Fibroblast of villous mesenchyme (primary cell): ENCODE results near the gene PRR16. TPM values are rescaled to one million over a fixed set of nuclear protein-coding genes. Genes with fewer than 3 reads are reported as not detected.
A peak's percentile ranks its signal among the peaks of the same experiment; 100 is the strongest.
"Not testable (repeated sequence)": the region's sequence is repeated elsewhere in the genome, so short reads cannot be mapped to it uniquely, and the experiment has no call there.

ENCODE experiments used
- DNase-seq: peaks from one replicate; pipeline ENCODE4 v3.0.0-alpha.2; 2010; ENCODE audit warnings: low read depth
- H3K4me3 ChIP-seq: 2 replicates; pipeline ENCODE4 v1.5.1; 2011; ENCODE audit warnings: low read depth, mild to moderate bottlenecking, low read length
- total RNA-seq: library from RNA; depleted of rRNA; stranded (reverse); fragments of >200 nt; gene quantifications from 2 replicates; pipeline ENCODE4 v1.2.3, GENCODE V29; 2012
- TF ChIP-seq, protein P1 (sequence below): IDR thresholded peaks from 2 replicates; pipeline ENCODE4 v1.5.1; 2012; ENCODE audit warnings: low read depth, mild to moderate bottlenecking, low read length; ENCODE audit not compliant: insufficient read depth

Gene PRR16
- total RNA-seq, 1 donor, result 22.0 TPM

DNA sequence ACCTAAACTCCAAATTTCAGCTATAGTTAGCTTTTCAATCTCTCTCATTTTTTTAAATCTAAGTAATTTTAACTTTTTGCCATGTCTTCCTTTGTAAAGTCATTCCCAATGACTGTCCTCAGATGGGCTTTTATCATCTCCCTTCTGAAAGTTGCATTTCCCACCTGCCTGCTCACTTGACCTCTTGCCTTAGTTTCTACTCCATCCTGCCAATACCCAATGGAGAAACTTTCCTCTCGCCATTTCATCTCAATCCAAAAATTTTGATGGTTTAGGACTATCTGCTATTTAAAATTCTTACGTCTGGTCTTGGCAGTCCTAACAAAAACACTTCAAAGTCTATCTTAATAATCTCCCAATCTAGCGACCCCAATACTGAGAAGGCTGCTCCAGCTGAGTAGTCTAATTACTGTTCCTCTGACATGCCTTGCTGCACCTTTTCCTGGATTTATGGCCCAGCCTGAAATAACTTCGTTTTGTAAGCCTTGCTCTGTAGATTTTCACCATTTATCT is 231.3 kb downstream of the PRR16 start:
- no peak overlapping the region for H3K4me3 ChIP-seq
- TF ChIP-seq, protein P1, sequence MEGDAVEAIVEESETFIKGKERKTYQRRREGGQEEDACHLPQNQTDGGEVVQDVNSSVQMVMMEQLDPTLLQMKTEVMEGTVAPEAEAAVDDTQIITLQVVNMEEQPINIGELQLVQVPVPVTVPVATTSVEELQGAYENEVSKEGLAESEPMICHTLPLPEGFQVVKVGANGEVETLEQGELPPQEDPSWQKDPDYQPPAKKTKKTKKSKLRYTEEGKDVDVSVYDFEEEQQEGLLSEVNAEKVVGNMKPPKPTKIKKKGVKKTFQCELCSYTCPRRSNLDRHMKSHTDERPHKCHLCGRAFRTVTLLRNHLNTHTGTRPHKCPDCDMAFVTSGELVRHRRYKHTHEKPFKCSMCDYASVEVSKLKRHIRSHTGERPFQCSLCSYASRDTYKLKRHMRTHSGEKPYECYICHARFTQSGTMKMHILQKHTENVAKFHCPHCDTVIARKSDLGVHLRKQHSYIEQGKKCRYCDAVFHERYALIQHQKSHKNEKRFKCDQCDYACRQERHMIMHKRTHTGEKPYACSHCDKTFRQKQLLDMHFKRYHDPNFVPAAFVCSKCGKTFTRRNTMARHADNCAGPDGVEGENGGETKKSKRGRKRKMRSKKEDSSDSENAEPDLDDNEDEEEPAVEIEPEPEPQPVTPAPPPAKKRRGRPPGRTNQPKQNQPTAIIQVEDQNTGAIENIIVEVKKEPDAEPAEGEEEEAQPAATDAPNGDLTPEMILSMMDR, result no peak
- DNase-seq, result no peak

DNA sequence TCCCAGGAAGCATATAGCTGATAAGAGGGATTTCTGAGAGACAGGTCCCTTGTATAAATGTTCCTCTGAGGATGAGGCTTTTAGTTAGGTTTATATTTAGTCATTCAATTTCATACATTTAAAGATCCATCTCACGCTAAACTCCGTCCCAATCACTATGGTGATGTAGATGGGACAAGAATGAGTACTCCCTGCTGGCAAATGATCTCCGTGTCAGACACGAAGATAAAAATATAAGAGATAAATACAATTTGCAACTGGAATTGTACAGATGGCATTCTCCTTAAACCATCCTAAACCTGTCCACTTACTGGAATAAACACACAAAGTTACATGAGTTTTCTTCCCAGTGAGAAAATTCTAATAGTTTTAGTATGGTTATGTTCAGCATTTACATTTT is 233.0 kb downstream of the PRR16 start:
- TF ChIP-seq, protein P1, result no peak
- no peak overlapping the region for H3K4me3 ChIP-seq
- peak; percentile 8 for DNase-seq

DNA sequence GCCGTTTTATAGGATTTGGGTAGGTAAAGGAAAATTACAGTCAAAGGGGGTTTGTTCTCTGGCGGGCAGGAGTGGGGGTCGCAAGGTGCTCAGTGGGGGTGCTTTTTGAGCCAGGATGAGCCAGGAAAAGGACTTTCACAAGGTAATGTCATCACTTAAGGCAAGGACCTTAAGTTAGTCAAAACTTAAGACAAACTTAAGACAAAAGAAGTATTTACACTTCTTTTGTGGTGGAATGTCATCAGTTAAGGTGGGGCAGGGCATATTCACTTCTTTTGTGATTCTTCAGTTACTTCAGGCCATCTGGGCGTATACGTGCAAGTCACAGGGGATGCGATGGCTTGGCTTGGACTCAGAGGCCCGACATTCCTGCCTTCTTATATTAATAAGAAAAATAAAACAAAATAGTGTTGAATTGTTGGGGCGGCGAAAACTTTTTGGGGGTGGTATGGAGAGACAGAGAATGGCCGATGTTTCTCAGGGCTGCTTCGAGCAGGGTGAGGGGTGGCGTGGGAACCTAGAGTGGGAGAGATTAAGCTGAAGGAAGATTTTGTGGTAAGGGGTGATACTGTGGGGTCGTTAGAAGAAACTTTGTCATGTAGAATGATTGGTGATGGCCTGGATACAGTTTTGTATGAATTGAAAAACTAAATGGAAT is 233.7 kb downstream of the PRR16 start:
- H3K4me3 ChIP-seq, DNase-seq: not testable (repeated sequence)

DNA sequence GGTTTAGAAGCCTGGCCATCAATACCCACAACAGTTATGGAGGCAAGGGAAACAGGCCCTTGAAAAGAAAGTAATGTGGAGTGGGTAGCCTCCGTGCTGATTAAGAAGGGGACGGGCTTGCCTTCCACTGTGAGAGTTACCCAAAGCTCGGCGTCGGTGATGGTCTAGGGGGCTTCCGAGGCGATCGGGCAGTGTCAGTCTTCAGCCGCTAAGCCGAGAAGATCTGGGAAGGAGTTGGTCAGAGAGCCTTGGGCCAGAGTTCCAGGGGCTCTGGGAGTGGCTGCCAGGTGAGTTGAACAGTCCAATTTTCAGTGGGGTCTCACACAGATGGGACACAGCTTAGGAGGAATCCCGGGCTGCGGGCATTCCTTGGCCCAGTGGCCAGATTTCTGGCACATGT is 236.6 kb downstream of the PRR16 start:
- H3K4me3 ChIP-seq, DNase-seq: not testable (repeated sequence)

DNA sequence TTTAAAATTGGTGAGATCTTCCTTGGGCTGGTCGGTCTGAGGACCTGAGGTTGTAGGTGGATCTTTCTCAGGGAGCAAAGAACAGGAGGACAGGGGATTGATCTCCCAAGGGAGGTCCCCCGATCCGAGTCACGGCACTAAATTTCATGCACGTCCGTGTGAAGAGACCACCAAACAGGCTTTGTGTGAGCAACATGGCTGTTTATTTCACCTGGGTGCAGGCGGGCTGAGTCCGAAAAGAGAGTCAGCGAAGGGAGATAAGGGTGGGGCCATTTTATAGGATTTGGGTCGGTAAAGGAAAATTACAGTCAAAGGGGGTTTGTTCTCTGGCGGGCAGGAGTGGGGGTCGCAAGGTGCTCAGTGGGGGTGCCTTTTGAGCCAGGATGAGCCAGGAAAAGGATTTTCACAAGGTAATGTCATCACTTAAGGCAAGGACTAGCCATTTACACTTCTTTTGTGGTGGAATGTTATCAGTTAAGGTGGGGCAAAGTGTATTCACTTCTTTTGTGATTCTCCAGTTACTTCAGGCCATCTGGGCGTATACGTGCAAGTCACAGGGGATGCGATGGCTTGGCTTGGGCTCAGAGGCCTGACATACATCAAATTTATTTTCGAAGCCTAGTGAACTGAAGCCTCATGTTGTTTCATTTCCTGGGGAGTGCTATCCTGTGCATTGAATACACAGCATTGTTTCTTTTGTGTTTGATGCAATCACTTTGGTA is 238.9 kb downstream of the PRR16 start:
- not testable (repeated sequence) for DNase-seq, H3K4me3 ChIP-seq

DNA sequence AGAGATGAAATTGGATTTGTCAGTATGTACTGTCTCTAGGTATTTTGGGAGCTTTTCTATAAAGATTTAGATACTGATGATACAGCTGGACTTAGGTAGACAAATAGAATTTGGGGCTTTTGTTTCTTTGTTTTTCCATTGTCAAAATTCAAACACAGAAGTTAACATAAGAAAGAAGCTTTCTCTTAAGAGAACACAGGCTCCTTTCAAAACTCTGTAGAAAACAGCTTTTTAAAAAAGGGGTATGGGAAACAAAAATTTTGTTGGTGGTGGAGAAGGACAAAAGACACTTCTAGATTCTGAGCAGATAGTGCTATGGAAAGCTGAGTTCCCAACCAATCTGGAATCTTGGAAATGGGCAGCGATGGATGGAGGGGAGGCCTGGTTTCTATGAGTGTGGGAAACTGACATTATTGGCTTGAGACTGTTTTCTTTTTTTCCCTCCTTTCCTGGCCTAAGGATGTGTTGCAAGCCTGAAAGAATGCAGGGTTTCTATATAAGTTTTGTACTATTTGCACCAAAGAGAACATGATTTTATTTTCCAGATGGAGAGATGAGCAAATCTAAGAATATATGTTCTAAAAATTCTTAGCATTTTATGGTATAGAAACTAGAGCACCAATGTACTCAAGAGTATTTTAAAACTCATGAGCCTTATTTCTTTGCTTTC is 240.0 kb downstream of the PRR16 start:
- TF ChIP-seq, protein P1, result no peak

DNA sequence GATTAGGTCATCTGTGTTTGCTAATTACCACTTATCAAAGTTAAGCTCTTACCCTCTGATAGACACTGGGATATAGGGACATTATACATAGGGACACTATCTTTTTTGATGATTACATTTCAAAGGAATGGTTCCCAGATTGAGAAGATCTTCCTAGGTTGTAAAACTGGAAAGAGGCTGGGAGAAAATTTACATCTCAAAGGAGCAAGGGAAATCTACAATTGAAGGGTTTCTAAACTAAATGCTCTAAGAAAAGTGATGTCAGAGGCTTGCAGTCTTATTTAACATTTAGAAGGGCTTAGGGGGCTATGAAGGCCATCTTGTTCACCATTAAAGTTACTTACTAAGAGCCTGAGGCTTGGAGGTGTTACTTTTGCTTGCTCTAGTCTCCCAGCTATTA is 242.8 kb downstream of the PRR16 start:
- TF ChIP-seq, protein P1, result no peak
- no peak for DNase-seq
- H3K4me3 ChIP-seq, result no peak overlapping the region

More for the DNA sequence above, 240.0 kb downstream of the PRR16 start:
- no peak for DNase-seq
- H3K4me3 ChIP-seq, result no peak overlapping the region

DNA sequence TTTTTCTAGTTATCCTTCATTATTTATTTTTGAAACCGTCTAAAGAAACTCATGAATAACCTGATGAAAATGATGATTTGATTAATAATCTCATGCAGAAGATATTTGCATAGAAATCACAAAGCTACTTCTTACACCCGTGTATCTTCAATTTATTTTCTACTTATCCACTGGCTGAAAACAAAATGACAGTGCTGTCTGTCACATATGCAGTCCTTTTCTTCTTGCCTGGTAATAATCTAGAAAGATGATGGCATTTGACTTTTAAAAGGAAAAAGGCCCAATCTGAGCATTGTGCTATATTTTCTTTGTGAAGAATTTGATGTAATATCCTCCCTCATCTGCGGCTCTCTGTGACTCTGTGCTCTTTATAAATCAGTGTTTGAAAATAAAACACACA is 253.3 kb downstream of the PRR16 start:
- TF ChIP-seq, protein P1, result no peak
- no peak for DNase-seq
- no peak overlapping the region for H3K4me3 ChIP-seq
